GM12875 (cell line): ENCODE data around the gene TSPEAR.

Experiments
- H3K4me3 ChIP-seq: one replicate; pipeline ENCODE4 v1.5.1; 2011; ENCODE audit warnings: low read depth, low read length, control low read depth
- CTCF ChIP-seq: IDR thresholded peaks from 2 replicates; pipeline ENCODE4 v1.5.1; 2011; ENCODE audit warnings: low read depth, mild to moderate bottlenecking, control low read depth, inconsistent platforms, low read length, moderate library complexity, borderline replicate concordance; ENCODE audit not compliant: insufficient read depth

TSPEAR gene

GRCh38 chr21:44568667-44569556 lies 142.5 kb downstream of the TSPEAR start:
- H3K4me3 ChIP-seq = no peak overlapping the region
- TF ChIP-seq CTCF = no peak

GRCh38 chr21:44568261-44568660 lies 143.1 kb downstream of the TSPEAR start:
- no peak for TF ChIP-seq CTCF
- no peak overlapping the region for H3K4me3 ChIP-seq

- no peak for TF ChIP-seq CTCF
Measured at GRCh38 chr21:44567481-44568171, 143.7 kb downstream of the TSPEAR start.

GRCh38 chr21:44566403-44566802 lies 145.0 kb downstream of the TSPEAR start:
- H3K4me3 ChIP-seq = no peak overlapping the region
- TF ChIP-seq CTCF = no peak

More at GRCh38 chr21:44567481-44568171, 143.7 kb downstream of the TSPEAR start:
- H3K4me3 ChIP-seq = no peak overlapping the region

GRCh38 chr21:44564886-44565598 lies 146.3 kb downstream of the TSPEAR start:
- no peak for TF ChIP-seq CTCF
- no peak overlapping the region for H3K4me3 ChIP-seq

- no peak overlapping the region for H3K4me3 ChIP-seq
- no peak for TF ChIP-seq CTCF
Measured at GRCh38 chr21:44564099-44564498, 147.3 kb downstream of the TSPEAR start.
